Measurements from ENCODE around the gene SPATA31E1.
"Not testable (repeated sequence)": the region's sequence is repeated elsewhere in the genome, so short reads cannot be mapped to it uniquely, and the experiment has no call there.

Gene SPATA31E1

DNA sequence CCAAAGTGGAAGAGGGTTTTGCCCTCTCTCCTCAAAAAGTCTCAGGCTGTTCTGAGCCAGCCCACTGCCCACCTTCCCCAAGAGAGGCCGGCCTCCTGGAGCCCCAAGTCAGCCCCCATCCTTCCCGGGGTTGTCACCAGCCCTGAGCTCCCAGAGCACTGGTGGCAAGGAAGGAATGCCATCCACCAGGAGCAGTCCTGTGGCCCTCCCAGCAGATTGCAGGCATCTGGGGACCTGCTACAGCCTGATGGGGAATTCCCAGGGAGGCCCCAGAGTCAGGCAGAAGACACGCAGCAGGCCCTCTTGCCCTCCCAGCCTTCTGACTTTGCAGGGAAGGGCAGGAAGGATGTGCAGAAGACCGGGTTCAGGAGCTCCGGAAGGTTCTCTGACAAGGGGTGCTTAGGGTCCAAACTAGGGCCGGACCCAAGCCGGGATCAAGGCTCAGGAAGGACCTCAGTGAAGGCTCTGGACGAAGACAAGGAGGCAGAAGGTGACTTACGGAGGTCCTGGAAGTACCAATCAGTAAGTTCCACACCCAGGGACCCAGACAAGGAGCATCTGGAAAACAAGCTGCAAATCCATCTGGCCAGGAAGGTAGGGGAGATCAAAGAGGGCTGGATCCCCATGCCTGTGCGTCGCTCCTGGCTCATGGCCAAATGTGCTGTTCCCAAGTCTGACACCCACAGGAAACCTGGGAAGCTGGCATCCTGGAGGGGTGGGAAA lies 3.7 kb downstream of the SPATA31E1 start:
- no peak for DNase-seq

DNA sequence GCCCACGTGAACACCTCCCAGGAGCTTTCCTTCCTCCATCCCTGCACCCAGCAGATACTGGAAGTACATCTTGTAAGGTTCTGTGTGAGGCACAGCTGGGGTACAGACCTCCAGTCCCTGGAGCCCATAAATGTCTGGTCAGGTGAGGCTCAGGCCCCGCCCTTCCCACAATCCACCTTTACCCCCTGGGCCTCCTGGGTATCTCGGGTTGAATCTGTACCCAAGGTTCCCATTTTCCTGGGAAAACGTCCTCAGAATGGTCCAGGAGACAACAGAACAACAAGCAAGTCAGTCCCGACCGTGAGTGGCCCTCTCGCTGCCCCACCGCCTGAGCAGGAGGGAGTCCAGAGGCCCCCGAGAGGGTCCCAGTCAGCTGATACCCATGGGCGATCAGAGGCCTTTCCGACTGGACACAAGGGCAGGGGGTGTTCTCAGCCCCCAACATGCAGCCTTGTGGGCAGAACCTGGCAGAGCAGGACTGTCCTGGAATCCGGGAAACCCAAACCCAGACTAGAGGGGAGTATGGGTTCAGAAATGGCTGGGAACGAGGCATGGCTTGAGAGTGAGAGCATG lies 4.3 kb downstream of the SPATA31E1 start:
- DNase-seq = no peak

GRCh38 chr9:87887661-87888480 lies 5.2 kb downstream of the SPATA31E1 start:
- DNase-seq = no peak

DNA sequence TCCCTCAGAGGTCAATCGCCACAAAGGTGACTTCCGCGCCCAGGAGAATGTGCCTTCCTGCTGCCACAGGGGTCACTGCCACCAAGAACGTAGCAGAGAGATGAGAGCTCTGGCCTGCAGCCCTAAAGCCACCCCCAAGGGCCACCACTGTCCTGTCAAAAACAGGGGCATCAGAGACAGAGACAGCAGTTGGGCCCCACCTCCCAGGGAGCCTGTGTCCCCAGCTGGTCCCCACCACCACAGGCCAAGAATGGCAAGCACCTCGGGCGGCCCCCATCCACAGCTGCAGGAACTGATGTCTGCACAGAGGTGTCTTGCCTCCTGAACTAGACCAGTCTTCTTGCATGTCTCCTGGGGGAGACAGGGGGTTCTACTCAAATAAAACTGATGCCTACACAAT lies 5.8 kb downstream of the SPATA31E1 start:
- DNase-seq = no peak

DNA sequence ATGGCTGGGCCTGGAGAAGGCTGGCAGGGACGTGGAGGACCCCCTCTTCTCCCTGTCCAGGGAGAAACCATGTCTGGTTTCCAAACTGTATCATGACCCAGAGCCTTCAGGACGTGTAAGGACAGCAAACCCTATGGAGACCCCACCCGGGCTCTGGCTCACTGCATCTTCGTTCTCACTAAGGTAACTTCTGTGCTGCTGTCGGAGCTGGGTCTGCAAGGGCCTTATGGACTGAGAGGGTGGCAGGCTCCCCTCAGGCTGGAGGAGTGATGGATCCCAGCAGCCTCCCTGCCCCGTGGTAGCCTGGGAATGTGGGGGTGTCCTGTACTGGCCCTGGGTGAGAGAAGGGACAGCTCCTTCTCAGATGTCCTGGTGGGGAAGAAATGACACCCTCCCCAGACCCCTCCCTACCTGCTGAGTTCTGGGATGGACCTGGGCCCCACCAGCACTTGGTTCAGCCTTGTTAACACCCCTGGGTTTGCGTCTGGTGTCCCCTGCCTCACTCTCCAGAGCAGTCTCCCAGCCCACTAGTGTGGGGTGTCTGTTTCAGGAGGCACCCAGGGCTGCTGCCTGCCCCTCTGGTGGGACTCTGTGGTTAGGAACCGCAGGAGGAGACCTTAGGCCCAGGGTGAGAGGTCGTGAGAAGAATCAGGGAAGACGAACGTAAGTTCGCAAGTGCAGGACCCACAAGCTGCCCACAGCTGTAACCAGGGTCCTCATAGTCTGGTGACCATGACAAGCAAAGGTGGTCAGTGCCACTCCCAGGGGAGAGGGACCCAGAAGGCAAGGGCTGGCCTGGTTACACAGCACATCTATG lies 6.6 kb downstream of the SPATA31E1 start:
- DNase-seq = no peak

- no peak for DNase-seq
These were observed 7.2 kb downstream of the SPATA31E1 start for GRCh38 chr9:87889882-87890252.

DNA sequence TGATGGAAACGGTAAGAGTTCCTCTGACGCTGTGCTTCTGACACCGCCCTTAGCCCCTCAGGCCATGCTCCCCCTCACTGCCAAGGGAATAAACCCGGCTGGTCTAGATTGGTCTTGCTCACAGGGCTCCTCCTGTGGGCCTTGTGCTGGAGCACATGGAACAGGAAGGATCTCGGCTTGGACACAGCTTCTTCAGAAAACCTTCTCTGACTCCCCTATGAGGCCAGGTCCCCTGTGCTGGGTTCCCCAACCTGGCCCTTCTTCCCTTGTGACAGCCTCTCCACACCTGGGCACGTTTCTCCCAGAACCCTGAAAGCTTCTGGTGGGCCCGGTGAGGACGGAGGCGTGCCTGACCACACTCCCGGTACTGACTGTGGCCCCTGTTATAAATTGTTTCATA lies 8.2 kb downstream of the SPATA31E1 start:
- no peak for DNase-seq

DNA sequence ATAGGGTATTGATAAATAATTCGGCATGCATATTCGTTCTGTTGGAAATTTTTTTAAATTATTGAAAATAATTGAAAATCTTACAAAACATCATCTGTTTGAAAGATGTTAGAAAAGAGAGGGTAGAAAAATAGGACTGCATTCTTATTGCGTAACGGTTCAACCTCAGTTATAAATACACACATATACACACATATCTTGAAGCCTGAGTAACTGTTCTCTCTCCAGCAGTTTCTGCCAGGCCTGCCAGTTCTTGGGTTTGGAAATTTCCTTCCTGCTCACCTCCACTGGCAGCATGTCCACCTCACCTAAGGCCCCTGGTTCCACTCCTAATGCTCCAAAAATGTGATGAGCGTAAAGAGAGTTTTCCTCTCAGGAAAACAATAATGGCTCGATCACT lies 9.1 kb downstream of the SPATA31E1 start:
- no peak for DNase-seq

- DNase-seq = no peak
These were observed 10.3 kb downstream of the SPATA31E1 start for GRCh38 chr9:87892956-87893355.

GRCh38 chr9:87894998-87895625 lies 12.4 kb downstream of the SPATA31E1 start:
- no peak for DNase-seq

DNA sequence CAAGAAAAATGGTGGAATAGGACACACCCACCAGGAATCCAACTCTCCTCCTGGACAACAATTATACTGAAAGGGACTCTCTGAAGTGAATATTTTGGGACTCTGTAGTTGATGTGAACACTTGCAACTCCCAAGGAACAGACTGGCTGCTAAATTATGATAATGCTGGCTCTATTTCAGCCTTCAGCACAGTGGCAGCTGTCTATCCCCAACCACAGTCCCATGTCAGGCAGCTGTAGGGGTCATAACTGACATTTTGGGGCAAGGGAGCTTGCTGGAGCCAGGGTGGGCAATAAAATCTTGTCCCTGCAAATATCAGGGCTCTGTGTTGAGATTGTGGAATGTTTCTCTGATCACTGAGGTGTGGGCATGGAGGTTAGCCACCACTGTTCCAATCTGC lies 14.2 kb downstream of the SPATA31E1 start:
- no peak for DNase-seq

DNA sequence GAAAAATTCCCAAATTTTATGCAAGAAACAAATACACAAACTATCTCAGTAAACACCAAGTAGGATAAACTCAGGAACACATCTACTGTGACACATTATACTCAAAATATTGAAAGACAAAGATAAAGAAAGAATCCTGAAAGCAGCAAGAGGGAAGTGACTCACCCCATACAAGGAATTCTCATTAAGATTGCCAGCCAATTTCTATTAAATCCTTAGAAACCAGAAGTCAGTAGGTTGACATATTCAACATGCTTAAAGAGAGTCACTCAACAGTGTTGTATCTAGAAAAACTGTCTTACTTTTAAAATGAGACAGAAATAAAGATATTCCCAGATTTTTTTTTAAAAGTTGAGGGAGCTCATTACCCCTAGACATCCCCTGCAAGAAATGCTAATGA lies 15.5 kb downstream of the SPATA31E1 start:
- no peak for DNase-seq

GRCh38 chr9:87902371-87902770 lies 19.7 kb downstream of the SPATA31E1 start:
- DNase-seq = not testable (repeated sequence)

DNA sequence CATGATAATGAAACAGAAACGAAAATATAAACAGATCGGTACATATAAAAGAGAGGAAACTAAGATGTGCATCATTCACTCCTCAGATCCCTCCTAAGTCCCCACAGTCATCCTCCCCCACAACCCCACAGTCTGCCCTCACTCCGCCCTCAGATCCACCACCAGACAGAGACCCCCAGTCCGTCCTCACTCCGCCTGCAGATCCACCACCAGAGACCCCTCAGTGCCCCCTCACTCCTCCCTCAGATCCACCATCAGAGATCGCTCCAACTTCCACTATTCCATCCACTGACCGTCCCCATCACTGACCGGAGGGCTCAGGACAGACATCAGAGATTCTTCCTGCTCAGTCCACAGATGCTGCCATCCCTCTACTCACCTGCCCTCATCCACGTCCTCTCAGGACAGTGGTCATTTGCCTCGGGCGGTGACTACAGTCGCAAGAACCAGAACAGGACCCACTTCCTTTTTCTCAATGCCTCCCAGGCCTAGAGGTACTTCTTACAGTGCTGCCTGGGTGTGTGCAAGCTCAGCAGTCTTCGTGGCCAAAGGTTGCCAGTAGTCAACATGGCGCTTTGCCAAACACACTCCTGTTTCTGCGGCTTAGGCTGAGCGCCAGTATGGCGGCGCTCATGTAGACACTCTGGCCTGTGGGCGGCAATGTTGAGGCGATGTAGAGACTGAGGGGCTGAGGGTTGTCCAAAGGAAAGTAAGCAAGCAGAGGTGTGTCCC lies 26.8 kb downstream of the SPATA31E1 start:
- no peak for DNase-seq

GRCh38 chr9:87910821-87911220 lies 28.1 kb downstream of the SPATA31E1 start:
- no peak for DNase-seq

GRCh38 chr9:87917662-87918061 lies 35.0 kb downstream of the SPATA31E1 start, which contains the start of gene SPATA31C1:
Gene SPATA31C1, plus strand, starts transcription at chr9:87917962.
- not testable (repeated sequence) for DNase-seq

DNA sequence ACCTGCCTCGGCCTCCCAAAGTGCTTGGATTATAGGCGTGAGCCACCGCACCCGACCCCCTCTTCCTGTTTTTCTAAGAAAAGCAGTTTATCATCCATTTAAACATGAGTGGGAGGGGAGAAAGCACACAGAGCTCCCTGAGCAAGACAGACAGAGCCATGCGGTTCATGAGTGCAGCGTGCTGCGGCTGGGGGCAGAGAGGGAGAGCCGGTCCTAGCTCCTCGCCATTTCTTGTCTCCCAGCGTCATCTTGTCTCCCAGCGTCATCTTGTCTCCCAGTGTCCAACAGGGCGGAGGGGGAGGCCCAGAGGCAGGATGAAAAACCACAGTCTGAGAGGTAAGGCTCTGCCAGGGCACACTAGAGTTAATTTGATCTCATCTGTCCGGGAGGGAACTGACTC lies 36.3 kb downstream of the SPATA31E1 start:
- DNase-seq = not testable (repeated sequence)

GRCh38 chr9:87921561-87921960 lies 38.9 kb downstream of the SPATA31E1 start:
- DNase-seq = not testable (repeated sequence)

DNA sequence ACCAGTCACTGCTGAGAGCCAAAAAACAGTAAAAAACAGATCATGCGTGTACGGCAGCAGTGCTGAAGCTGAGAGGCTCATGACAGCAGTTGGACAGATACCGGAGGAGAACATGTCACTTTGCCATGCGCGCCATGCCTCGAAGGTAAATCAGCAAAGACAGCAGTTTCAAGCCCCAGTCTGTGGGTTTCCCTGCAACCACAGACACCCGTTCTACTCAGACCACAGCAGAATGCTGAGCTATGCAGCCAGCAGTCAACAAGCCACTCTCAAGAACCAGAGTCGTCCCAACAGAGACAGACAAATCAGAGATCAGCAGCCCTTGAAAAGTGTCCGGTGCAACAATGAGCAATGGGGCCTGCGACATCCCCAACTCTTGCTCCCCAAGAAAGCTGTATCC lies 40.3 kb downstream of the SPATA31E1 start:
- peak; percentile 16 for DNase-seq

DNA sequence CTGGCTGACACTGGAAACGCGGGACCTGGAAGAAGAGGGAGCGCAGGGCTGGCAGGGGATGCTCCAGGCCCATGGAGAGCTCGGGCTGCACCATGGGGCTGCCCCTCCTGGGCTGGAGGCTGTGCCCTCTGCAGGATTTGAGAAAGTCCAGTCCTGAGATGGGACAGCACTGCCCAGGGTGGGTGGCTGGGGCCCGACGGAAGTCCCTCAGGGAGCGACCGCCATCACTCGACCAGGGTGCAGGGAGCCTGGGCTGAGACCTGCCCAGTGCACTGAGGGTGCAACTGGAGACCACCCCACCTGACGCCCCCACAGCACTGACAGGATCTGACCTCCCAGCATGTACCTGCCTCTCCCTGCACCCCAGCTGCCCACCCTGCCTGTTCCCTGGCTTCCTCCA lies 42.2 kb downstream of the SPATA31E1 start:
- DNase-seq = not testable (repeated sequence)

- DNase-seq = not testable (repeated sequence)
These were observed 46.5 kb downstream of the SPATA31E1 start for GRCh38 chr9:87929152-87929551.

DNA sequence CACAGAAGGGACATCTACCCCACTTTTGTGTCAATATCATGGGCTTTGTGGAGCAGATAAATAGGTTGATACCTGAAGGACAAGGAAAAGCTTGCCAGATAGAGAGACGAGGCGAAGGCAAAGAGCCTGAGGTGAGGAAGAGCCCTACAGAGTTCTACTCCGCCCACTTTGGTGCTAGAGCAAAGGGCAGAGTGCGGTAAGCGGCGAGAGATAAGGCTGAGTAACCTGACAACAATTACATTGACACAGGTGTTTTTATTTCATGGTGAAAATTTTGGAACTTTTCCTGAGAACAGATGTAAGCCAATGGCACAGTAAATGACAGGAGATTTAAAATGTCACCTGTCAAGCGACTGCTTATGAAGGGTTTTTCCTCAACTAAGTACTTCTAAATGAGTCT lies 51.8 kb downstream of the SPATA31E1 start:
- not testable (repeated sequence) for DNase-seq
